Lung (tissue), 12 donors: ENCODE results near the gene SDS. TPM values are rescaled to one million over a fixed set of nuclear protein-coding genes. Genes with fewer than 3 reads are reported as not detected.

Experiments used
- ATAC-seq: fragments of 200-7000 bp; cut with Tn5 transposase; one replicate; pipeline ENCODE4 v1.9.1; 2020; ENCODE audit warnings: moderate number of reproducible peaks; ENCODE audit not compliant: insufficient read depth, low FRiP score
- DNase-seq, 3 donors: peaks; one replicate each; pipeline ENCODE4 v3.0.0-alpha.2; 2013 to 2017
- H3K27ac ChIP-seq, 2 donors: one replicate each; pipeline ENCODE4 v1.5.1; 2013; ENCODE audit warnings: mild to moderate bottlenecking in 2 of 2, moderate library complexity in 2 of 2, control low read depth in 1 of 2, inconsistent platforms in 1 of 2, low read depth in 1 of 2, low read length in 1 of 2
- H3K27me3 ChIP-seq, 3 donors: one replicate each; pipeline ENCODE4 v1.5.1; 2013; ENCODE audit warnings: low read length in 2 of 3; ENCODE audit not compliant: control insufficient read depth in 3 of 3, insufficient read depth in 3 of 3
- H3K36me3 ChIP-seq, 4 donors: one replicate each; pipeline ENCODE4 v1.5.1; 2013; ENCODE audit warnings: low read length in 4 of 4, mild to moderate bottlenecking in 1 of 4, moderate library complexity in 1 of 4; ENCODE audit not compliant: control insufficient read depth in 4 of 4, insufficient read depth in 4 of 4
- H3K4me1 ChIP-seq, 5 donors: one replicate each; pipeline ENCODE4 v1.5.1; 2013; ENCODE audit warnings: low read length in 5 of 5, mild to moderate bottlenecking in 2 of 5, moderate library complexity in 1 of 5; ENCODE audit not compliant: control insufficient read depth in 5 of 5, insufficient read depth in 5 of 5
- H3K4me3 ChIP-seq: one replicate; pipeline ENCODE4 v1.5.1; 2013; ENCODE audit warnings: mild to moderate bottlenecking, control low read depth, moderate library complexity
- H3K9ac ChIP-seq, 2 donors: one replicate each; pipeline ENCODE4 v1.5.1; 2013; ENCODE audit warnings: low read length in 2 of 2, control low read depth in 1 of 2; ENCODE audit not compliant: insufficient read depth in 1 of 2
- H3K9me3 ChIP-seq, 4 donors: one replicate each; pipeline ENCODE4 v1.5.1; 2013; ENCODE audit warnings: low read length in 3 of 4, mild to moderate bottlenecking in 1 of 4, moderate library complexity in 1 of 4; ENCODE audit not compliant: control insufficient read depth in 4 of 4, insufficient read depth in 3 of 4
- WGBS, 2 donors: extraction: QIAGEN DNeasy Blood & Tissue Kit; methylation state at CpG; one replicate each; pipeline ENCODE4 v1.1.7; 2013; 5-methylcytosine and 5-hydroxymethylcytosine counted together
- polyA plus RNA-seq, 2 donors: library from polyadenylated mRNA; stranded (reverse); fragments of 200-250 nt; gene quantifications; one replicate each; pipeline ENCODE4 v1.2.1, GENCODE V29; 2013
- total RNA-seq, 2 donors: library from RNA; depleted of rRNA in 1 of 2; stranded (reverse); fragments of >200 nt in 1 of 2; gene quantifications; one replicate each; pipeline ENCODE4 v1.2.1, GENCODE V29; 2014 to 2021
- TF ChIP-seq, protein P1 (sequence below): IDR thresholded peaks from 2 replicates; pipeline ENCODE4 v1.5.1; 2012; ENCODE audit warnings: mild to moderate bottlenecking; ENCODE audit errors: control extremely low read depth, extremely low read depth
- donor health status: control.
- donor health status: control.
- donor health status: Bipolar disorder and iron deficiency.
- donor health status: healthy.
- donor health status: DM: yes; HTN: yes; CAD: no.

SDS gene
- total and polyA plus RNA-seq, 4 donors = 0.20 to 8.4 (median 2.1) TPM

GRCh38 chr12:113378291-113378690 lies 25.4 kb downstream of the SDS start:
- Histone ChIP-seq H3K9ac (no peak overlapping the region), H3K36me3 (peaks cover 7 to 38% (median 16%) of the 10 kb centered on the region in 4 donors), H3K4me1 (peaks cover 0 to 2% (median 0%) of the 10 kb centered on the region in 5 donors), H3K27me3 (no peaks in the 10 kb centered on the region), H3K4me3 (no peak overlapping the region), H3K27ac (no peak overlapping the region), H3K9me3 (peaks cover 0 to 2% (median 0%) of the 10 kb centered on the region in 4 donors)
- TF ChIP-seq, protein P1, sequence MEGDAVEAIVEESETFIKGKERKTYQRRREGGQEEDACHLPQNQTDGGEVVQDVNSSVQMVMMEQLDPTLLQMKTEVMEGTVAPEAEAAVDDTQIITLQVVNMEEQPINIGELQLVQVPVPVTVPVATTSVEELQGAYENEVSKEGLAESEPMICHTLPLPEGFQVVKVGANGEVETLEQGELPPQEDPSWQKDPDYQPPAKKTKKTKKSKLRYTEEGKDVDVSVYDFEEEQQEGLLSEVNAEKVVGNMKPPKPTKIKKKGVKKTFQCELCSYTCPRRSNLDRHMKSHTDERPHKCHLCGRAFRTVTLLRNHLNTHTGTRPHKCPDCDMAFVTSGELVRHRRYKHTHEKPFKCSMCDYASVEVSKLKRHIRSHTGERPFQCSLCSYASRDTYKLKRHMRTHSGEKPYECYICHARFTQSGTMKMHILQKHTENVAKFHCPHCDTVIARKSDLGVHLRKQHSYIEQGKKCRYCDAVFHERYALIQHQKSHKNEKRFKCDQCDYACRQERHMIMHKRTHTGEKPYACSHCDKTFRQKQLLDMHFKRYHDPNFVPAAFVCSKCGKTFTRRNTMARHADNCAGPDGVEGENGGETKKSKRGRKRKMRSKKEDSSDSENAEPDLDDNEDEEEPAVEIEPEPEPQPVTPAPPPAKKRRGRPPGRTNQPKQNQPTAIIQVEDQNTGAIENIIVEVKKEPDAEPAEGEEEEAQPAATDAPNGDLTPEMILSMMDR = no peak
- no peak for DNase-seq
- WGBS, 2 donors = 67 to 86% methylated on average over 3 of the region's 3 CpGs
- ATAC-seq = no peak

GRCh38 chr12:113374823-113375428 lies 28.8 kb downstream of the SDS start:
- TF ChIP-seq, protein P1 = no peak
- ATAC-seq (no peak), DNase-seq (no peak)
- Histone ChIP-seq H3K4me3 (no peak overlapping the region), H3K9me3 (peaks cover 0 to 2% (median 0%) of the 10 kb centered on the region in 4 donors), H3K27ac (no peak overlapping the region), H3K4me1 (no peaks in the 10 kb centered on the region), H3K9ac (no peak overlapping the region), H3K36me3 (peaks cover 13 to 46% (median 16%) of the 10 kb centered on the region in 4 donors), H3K27me3 (no peaks in the 10 kb centered on the region)
- 94 to 97% methylated on average over 4 of the region's 4 CpGs for WGBS, 2 donors

- TF ChIP-seq, protein P1 = no peak
- no peaks in the 10 kb centered on the region for H3K27me3 ChIP-seq
- H3K4me3 ChIP-seq = no peak overlapping the region
- WGBS, 2 donors = 84 to 88% methylated on average over 3 of the region's 3 CpGs
- H3K36me3 ChIP-seq = peaks cover 13 to 46% (median 16%) of the 10 kb centered on the region in 4 donors
- ATAC-seq (no peak), DNase-seq (no peak)
- H3K27ac ChIP-seq = no peak overlapping the region
- peaks cover 0 to 2% (median 0%) of the 10 kb centered on the region in 4 donors for H3K9me3 ChIP-seq
- H3K9ac ChIP-seq = no peak overlapping the region
- no peaks in the 10 kb centered on the region for H3K4me1 ChIP-seq
Observed at GRCh38 chr12:113373969-113374368, 29.7 kb downstream of the SDS start.
